ENCODE data around the gene SRPRA. TPM values are rescaled to one million over a fixed set of nuclear protein-coding genes. Genes with fewer than 3 reads are reported as not detected.

Gene SRPRA
- polyA plus RNA-seq, 1 donor from 2014 or later: 24.9 TPM

Small RNA genes within 50 kb of the gene (small RNA-seq; reads per million reads assigned to genes)
- gene RN7SL351P (0 reads per million in 3 experiments), gene RNU4-86P (0 reads per million in 3 experiments)

Other genes with a start within 250 kb of the SRPRA start
- gene CDON, start 206.0 kb downstream of the SRPRA start, polyA plus RNA-seq: 44.1 and 45.7 TPM in 2 replicates
- 43.4 and 50.0 TPM in 2 replicates for gene RPUSD4, start 57.2 kb downstream of the SRPRA start, polyA plus RNA-seq
- 54.1 and 55.9 TPM in 2 replicates for gene FAM118B, start 57.1 kb downstream of the SRPRA start, polyA plus RNA-seq
- gene FOXRED1, start 259 bp upstream of the SRPRA start, polyA plus RNA-seq: 68.3 and 77.3 TPM in 2 replicates
- gene TIRAP, start 14.2 kb upstream of the SRPRA start, polyA plus RNA-seq: 2.0 and 3.6 TPM in 2 replicates
- 3.7 and 6.4 TPM in 2 replicates for gene DCPS, start 35.2 kb upstream of the SRPRA start, polyA plus RNA-seq
- gene ST3GAL4, start 86.8 kb upstream of the SRPRA start, polyA plus RNA-seq: 46.1 TPM in 2 replicates